ENCODE results near the gene FIZ1.

FIZ1 gene

DNA sequence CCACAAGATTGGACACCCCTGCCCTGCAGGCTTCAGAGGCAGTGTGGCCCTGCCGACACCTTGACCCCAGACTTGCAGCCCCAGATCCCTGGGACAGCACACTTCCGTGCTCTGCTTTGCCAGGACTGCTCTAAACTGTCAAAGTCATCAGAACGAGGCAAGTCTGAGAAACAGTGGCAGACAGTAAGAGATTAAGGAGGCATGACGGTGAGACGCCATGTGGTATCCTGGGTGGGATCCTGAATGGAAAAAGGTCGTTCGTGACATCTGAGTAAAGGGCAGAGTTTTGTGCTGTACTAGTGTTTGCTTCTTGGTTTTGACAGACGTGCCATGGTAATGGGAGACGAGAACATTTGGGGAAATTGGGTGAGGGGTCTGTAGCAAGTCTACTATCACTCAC lies 32.5 kb downstream of the FIZ1 start:
- DNase-seq = no peak

DNA sequence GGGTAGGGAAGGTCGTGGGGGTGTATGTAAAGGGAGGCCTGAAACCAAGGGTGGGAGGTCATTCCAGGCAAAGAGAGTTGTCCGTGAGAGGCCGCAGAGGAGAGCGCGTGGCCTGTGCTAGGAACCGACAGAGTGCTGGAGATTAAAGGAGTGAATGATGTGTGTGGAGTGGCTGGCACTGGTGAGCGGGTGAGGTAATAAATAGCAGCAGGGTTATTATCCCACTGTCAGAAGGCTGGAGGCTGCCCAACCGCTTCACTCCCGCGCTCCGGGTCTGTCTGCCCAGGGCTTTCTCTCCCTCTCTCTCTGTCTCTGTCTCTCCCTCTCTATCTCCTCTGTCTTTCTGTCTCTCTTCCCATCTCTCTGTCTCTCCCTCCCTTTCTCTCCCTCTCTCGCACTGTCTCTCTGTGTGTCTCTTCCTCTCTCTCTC lies 36.0 kb downstream of the FIZ1 start:
- DNase-seq = no peak

- no peak for DNase-seq
Observed at GRCh38 chr19:55559684-55560083, 39.6 kb downstream of the FIZ1 start.

DNA sequence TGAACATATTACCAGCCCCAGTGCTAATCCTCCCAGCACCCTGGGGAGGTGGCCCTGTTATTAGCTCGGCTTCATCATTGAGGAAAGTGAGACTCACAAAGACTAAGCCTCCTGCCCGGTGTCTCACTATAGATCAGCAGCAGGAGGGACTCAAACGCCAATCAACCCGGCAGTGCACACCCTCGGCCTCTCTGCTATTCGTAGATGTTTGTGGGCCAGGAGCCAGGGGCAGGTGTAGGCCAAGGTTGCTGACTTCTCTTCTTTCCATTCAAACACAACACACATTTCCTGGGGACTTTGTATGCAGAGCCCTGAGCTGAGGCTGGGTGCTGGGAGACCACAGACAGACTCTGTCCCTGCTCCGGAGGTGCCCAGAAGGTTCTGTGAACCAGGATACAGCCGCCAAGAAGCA lies 44.6 kb downstream of the FIZ1 start:
- no peak for DNase-seq

GRCh38 chr19:55554302-55554701 lies 45.0 kb downstream of the FIZ1 start:
- no peak for DNase-seq

- DNase-seq = no peak
Observed at GRCh38 chr19:55553217-55554182, 45.8 kb downstream of the FIZ1 start.

DNA sequence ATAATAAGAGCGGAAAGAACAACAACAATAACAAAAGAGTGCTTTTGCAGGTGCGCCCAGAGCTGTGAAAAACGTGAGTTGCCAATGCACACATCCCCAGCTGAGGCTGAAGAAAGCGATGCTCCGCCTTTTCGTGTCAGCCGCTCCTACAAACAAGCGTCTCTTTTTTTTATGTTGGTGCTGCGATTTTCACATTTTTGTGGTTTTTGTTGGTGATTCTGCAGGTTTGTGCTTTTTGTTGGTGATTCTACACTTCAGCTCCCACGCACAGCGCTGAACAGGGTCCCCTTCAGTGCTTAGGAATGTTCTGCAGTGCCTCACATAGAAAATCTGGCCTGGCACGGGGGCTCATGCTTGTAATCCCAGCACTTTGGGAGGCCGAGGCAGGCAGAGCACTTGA lies 46.7 kb downstream of the FIZ1 start:
- DNase-seq = no peak

DNA sequence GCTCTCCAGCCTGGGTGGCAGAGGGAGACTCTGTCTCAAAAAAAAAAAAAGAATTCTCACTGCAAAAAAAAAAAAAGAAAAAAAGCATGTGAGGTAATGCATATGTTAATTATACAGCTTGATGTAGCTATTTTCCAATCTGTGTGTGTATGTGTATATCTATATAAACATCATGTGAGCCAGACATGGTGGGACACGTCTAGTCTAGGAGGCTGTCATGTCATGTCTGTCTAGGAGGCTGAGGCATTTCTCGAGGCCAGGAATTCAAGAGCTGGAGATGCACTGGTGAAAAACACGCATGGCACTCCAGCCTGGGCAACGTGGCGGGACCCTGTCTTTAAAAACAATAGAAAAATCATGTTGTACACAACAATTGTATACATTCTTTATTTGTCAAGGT lies 47.1 kb downstream of the FIZ1 start:
- DNase-seq = no peak

- no peak for DNase-seq
Observed at GRCh38 chr19:55550321-55550650, 49.0 kb downstream of the FIZ1 start.

- DNase-seq = no peak
Observed at GRCh38 chr19:55549500-55550320, 49.6 kb downstream of the FIZ1 start.

DNA sequence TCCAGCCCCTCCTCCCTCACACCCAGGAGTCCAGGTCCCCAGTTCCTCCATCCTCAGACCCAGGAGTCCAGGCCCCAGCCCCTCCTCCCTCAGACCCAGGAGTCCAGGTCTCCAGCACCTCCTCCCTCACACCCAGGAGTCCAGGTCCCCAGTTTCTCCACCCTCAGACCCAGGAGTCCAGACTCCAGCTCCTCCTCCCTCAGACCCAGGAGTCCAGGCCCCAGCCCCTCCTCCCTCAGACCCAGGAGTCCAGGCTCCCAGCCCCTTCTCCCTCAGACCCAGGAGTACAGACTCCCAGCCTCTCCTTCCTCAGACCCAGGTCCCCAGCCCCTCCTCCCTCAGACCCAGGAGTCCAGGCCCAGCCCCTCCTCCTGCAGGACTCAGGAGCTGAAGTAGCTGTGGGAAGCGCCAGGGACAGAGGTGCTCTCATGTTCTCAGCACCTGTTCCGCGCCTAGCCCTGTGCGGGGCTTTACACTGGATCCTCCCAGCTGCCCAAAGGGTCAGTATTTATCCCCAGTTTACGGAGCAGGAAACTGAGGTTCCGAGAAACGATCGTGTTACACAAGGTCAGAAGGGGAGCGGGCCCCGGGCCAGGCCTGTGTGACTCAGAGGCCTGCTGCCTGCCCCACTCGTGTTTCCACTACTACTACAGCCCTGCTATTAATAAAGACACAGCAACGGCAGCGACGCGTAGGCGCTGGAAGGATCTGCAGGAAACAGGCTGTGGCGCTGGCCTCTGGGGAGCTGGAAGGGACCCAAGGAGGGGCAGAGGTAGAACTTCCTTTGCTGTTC lies 52.3 kb downstream of the FIZ1 start:
- no peak for DNase-seq

DNA sequence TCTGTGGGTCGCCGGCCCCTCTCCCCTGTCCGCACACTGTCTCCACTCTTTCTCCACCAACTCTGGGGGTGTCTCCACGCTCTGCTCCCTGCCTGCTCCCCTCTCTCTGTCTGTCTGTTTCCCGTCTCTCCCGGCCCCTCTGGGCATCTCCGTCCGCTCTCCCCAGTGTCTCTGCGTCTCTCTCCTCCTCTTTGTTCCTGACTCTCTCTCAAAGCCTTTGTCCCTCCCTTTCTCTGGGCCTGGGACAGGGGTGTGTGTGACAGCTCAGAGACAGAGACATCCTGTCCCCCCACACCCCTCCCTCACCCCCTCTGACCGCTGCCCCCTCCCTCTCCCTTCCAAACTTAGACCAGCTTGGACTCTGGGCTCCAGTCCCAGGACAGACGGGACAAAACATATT lies 53.3 kb downstream of the FIZ1 start:
- no peak for DNase-seq

DNA sequence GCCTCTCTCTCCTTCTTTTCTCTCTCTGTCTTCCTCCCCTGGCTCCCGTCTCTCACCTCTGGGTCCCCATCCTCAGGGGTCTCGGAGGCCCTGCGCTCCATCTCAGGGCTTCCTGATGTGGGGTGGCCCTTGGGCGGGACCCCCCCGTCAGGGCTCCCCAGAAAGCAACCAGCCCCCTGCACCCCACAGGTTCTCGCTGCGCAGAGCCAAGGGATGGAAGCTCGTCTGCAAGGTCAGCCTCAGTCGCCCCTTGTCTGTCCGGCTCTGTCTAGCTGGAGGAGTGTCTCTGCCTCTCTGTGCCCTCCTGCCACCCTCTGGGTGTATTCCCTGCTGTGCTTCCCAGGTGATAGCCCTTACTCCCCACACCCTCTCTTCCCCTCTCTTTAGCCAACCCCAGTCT lies 53.9 kb downstream of the FIZ1 start, which contains the start of gene SBK3:
Gene SBK3 (minus strand): TSS at position 101 of the 400 bp plus-strand sequence. CDS start 0 bp downstream, at position 101.
- DNase-seq = no peak

- no peak for DNase-seq
Observed at GRCh38 chr19:55544776-55545439, 54.4 kb downstream of the FIZ1 start.

GRCh38 chr19:55544014-55544413 lies 55.3 kb downstream of the FIZ1 start:
- no peak for DNase-seq

DNA sequence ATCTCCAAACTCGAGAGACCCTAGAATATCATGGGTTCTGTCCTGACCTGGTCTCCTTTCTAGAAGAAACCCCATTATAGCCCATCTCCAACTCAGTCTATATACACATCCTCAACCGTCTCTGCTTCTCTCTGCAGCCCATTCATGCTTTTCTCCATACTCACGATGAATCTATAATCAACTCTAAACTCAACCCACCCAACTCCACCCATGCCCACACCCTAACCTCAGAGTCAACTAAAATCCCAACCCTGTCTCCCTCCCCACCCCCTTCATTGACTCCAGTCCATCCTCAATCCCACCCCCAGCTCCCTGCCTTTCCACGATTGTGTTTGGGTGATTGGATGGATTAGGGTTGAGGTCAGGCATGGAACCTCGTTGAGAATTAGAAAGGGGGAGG lies 55.8 kb downstream of the FIZ1 start:
- DNase-seq = no peak

DNA sequence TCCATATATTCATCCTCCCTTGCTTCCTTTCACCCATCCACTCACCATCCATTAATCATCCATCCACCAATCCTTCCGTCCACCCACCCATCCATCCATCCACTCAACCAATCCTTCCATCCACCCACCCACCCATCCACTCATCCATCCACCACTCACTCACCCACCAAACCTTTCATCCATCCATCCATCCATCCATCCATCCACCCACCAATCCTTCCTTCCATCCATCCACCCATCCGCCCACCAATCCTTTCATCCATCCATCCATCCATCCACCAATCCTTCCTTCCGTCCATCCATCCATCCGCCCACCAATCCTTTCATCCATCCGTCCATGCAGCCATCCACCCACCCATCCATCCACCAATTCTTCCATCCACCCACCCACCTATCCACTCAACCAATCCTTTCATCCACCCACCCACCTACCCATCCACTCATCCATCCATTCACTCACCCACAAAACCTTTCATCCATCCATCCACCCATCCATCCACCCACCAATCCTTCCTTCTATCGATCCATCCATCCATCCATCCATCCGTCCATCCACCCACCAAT lies 56.9 kb downstream of the FIZ1 start:
- DNase-seq = no peak

Measured in stimulated activated CD4-positive, alpha-beta T cell treated with anti-CD3 and anti-CD28 coated beads, Interleukin-2, amount 100 ng/mL, for 48 hours (primary cell).